OCI-LY1 (cell line): Measurements from ENCODE around the gene SLC22A12.

Experiments
- H2AFZ ChIP-seq: fragments of 200-600 bp; sonication (generic), shearing (Covaris generic); 2 replicates; pipeline ENCODE4 v1.6.0; 2014; ENCODE audit warnings: antibody characterized with exemption, mild to moderate bottlenecking, low read length
- H3F3A ChIP-seq: fragments of 200-600 bp; sonication (generic), shearing (Covaris generic); 2 replicates; pipeline ENCODE4 v1.6.0; 2014; ENCODE audit warnings: mild to moderate bottlenecking, antibody characterized with exemption, low read length, moderate library complexity; ENCODE audit not compliant: insufficient read depth
- H3K27ac ChIP-seq: fragments of 200-600 bp; sonication (generic); 2 replicates; pipeline ENCODE4 v1.5.1; 2014; ENCODE audit warnings: low read length, mixed run types, mild to moderate bottlenecking, low read depth; ENCODE audit not compliant: poor library complexity, severe bottlenecking
- H3K27me3 ChIP-seq: fragments of 200-600 bp; sonication (generic); 2 replicates; pipeline ENCODE4 v1.6.0; 2014; ENCODE audit warnings: antibody characterized with exemption, mild to moderate bottlenecking, low read length, moderate library complexity; ENCODE audit not compliant: insufficient read depth
- H3K36me3 ChIP-seq: fragments of 200-600 bp; sonication (generic); 2 replicates; pipeline ENCODE4 v1.6.1; 2014; ENCODE audit warnings: mild to moderate bottlenecking, antibody characterized with exemption, low read length, moderate library complexity, mixed read lengths; ENCODE audit not compliant: insufficient read depth
- H3K4me1 ChIP-seq: fragments of 200-600 bp; sonication (generic); 2 replicates; pipeline ENCODE4 v1.5.1; 2014; ENCODE audit warnings: mild to moderate bottlenecking, low read length, moderate library complexity; ENCODE audit not compliant: insufficient read depth, severe bottlenecking
- H3K4me2 ChIP-seq: fragments of 200-600 bp; sonication (generic), shearing (Covaris generic); 2 replicates; pipeline ENCODE4 v1.6.1; 2014; ENCODE audit warnings: low read length
- H3K4me3 ChIP-seq: fragments of 200-600 bp; sonication (generic); 2 replicates; pipeline ENCODE4 v1.5.1; 2014; ENCODE audit warnings: low read length, low read depth, mild to moderate bottlenecking, mixed read lengths; ENCODE audit not compliant: poor library complexity, severe bottlenecking
- H3K79me2 ChIP-seq: fragments of 200-600 bp; shearing (Covaris generic); 2 replicates; pipeline ENCODE4 v1.6.1; 2016; ENCODE audit warnings: mixed run types, low read length, mixed read lengths; ENCODE audit not compliant: insufficient read depth
- H3K9ac ChIP-seq: fragments of 200-600 bp; sonication (generic), shearing (Covaris generic); 2 replicates; pipeline ENCODE4 v1.6.1; 2014; ENCODE audit warnings: mild to moderate bottlenecking, low read length, mixed read lengths
- H3K9me2 ChIP-seq: fragments of 200-600 bp; sonication (generic), shearing (Covaris generic); 2 replicates; pipeline ENCODE4 v1.6.1; 2014; ENCODE audit warnings: low read depth, mild to moderate bottlenecking, low read length, mixed read lengths
- H3K9me3 ChIP-seq: fragments of 200-600 bp; shearing (Covaris generic); 2 replicates; pipeline ENCODE4 v1.6.1; 2014; ENCODE audit warnings: low read length, mixed read lengths
- H4K20me1 ChIP-seq: fragments of 200-600 bp; sonication (generic), shearing (Covaris generic); 2 replicates; pipeline ENCODE4 v1.6.0; 2016; ENCODE audit warnings: mild to moderate bottlenecking, low read length; ENCODE audit not compliant: insufficient read depth
- CTCF ChIP-seq: fragments of 200-600 bp; sonication (generic), shearing (Covaris generic); IDR thresholded peaks from 2 replicates; pipeline ENCODE4 v1.5.1; 2017; ENCODE audit warnings: mild to moderate bottlenecking, antibody characterized with exemption, low read length, moderate library complexity, mixed read lengths
- EZH2 ChIP-seq: fragments of 200-600 bp; sonication (generic), shearing (Covaris generic); IDR thresholded peaks from 2 replicates; pipeline ENCODE4 v1.8.0; 2017; ENCODE audit warnings: borderline replicate concordance, mixed run types, mild to moderate bottlenecking, antibody characterized with exemption, low read length, moderate library complexity, mixed read lengths

The SLC22A12 gene

GRCh38 chr11:64609436-64610047 lies 18.5 kb downstream of the SLC22A12 start:
- peaks cover 11% of the 10 kb centered on the region; the same call in 1 of the 2 replicates for H3K27me3 ChIP-seq
- H3K36me3 ChIP-seq: no peaks in the 10 kb centered on the region
- H3K4me1 ChIP-seq: no peaks in the 10 kb centered on the region
- no peaks in the 10 kb centered on the region for H3K79me2 ChIP-seq
- no peak overlapping the region for H3K4me3 ChIP-seq
- no peaks in the 10 kb centered on the region for H4K20me1 ChIP-seq
- TF ChIP-seq EZH2 (no peak), CTCF (no peak)
- no peak overlapping the region for H2AFZ ChIP-seq
- H3K27ac ChIP-seq: no peak overlapping the region
- H3F3A ChIP-seq: no peaks in the 10 kb centered on the region
- H3K9ac ChIP-seq: no peak overlapping the region
- H3K9me2 ChIP-seq: no peaks in the 10 kb centered on the region
- no peaks in the 10 kb centered on the region for H3K9me3 ChIP-seq
- no peak overlapping the region for H3K4me2 ChIP-seq

GRCh38 chr11:64610596-64610995 lies 19.6 kb downstream of the SLC22A12 start:
- TF ChIP-seq EZH2: no peak
- TF ChIP-seq CTCF: no peak
- no peaks in the 10 kb centered on the region for H3K9me2 ChIP-seq
- no peaks in the 10 kb centered on the region for H3K79me2 ChIP-seq
- H3K9ac ChIP-seq: no peak overlapping the region
- H4K20me1 ChIP-seq: no peaks in the 10 kb centered on the region
- no peaks in the 10 kb centered on the region for H3K4me1 ChIP-seq
- H3K27ac ChIP-seq: no peak overlapping the region
- H2AFZ ChIP-seq: no peak overlapping the region
- H3K4me2 ChIP-seq: no peak overlapping the region
- H3K27me3 ChIP-seq: peaks cover 9% of the 10 kb centered on the region; the same call in 1 of the 2 replicates
- no peaks in the 10 kb centered on the region for H3F3A ChIP-seq
- H3K36me3 ChIP-seq: no peaks in the 10 kb centered on the region
- H3K9me3 ChIP-seq: no peaks in the 10 kb centered on the region
- no peak overlapping the region for H3K4me3 ChIP-seq

GRCh38 chr11:64611176-64611575 lies 20.2 kb downstream of the SLC22A12 start:
- TF ChIP-seq CTCF (no peak), EZH2 (no peak)
- no peaks in the 10 kb centered on the region for H3K36me3 ChIP-seq
- H3K27ac ChIP-seq: no peak overlapping the region
- H2AFZ ChIP-seq: no peak overlapping the region
- H4K20me1 ChIP-seq: no peaks in the 10 kb centered on the region
- H3K9me3 ChIP-seq: no peaks in the 10 kb centered on the region
- H3K9ac ChIP-seq: no peak overlapping the region
- no peaks in the 10 kb centered on the region for H3K4me1 ChIP-seq
- H3K79me2 ChIP-seq: no peaks in the 10 kb centered on the region
- peaks cover 6% of the 10 kb centered on the region; the same call in 1 of the 2 replicates for H3K27me3 ChIP-seq
- H3K9me2 ChIP-seq: no peaks in the 10 kb centered on the region
- no peak overlapping the region for H3K4me3 ChIP-seq
- no peak overlapping the region for H3K4me2 ChIP-seq
- H3F3A ChIP-seq: no peaks in the 10 kb centered on the region
